Hepatic stellate cell (primary cell): ENCODE results near the gene FLYWCH2.
"Not testable (repeated sequence)": the region's sequence is repeated elsewhere in the genome, so short reads cannot be mapped to it uniquely, and the experiment has no call there.

ENCODE experiments used
- DNase-seq: peaks from one replicate; pipeline ENCODE4 v3.0.0; 2011; ENCODE audit warnings: low spot score

The FLYWCH2 gene

DNA sequence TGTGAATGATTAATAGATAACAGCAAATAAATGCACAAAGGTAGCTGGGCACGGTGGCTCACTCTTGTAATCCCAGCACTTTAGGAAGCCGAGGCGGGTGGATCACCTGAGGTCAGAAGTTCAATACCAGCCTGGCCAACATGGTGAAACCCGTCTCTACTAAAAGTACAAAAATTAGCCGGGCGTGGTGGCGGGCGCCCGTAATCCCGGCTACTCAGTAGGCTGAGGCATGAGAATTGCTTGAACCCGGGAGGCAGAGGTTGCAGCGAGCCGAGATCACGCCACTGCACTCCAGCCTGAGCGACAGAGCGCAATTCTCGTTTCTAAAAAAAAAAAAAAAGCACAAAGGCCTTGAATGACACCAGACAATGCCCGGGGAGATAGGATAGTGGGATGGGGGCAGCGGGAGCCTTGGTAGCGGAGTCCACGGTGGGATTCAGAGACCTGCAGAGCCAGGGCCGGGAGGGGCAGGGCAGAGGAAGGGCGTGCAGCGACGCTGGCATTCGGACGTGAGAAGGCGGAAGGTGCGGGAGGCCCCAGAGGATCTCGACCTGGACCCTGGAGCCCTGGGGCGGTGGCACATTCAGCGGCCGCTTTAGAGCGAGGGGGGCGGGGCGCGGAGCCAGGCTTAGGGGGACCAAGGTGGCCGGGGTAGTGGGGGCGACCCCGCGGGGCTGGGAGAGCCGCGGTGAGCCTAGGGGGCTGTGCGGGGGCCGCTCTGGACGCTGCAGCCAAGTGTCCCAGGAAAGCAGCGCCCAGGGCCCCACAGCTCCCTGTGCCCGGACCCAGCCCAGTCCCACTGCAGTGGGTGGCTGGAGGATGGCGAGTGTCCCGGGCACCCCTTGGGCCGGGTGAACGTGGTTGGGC lies 999 bp upstream of the FLYWCH2 start:
- no peak for DNase-seq

GRCh38 chr16:2883458-2883908 lies 468 bp downstream of the FLYWCH2 start:
- DNase-seq: peak; percentile 37

GRCh38 chr16:2884041-2884451 lies 1.0 kb downstream of the FLYWCH2 start:
- DNase-seq: no peak

DNA sequence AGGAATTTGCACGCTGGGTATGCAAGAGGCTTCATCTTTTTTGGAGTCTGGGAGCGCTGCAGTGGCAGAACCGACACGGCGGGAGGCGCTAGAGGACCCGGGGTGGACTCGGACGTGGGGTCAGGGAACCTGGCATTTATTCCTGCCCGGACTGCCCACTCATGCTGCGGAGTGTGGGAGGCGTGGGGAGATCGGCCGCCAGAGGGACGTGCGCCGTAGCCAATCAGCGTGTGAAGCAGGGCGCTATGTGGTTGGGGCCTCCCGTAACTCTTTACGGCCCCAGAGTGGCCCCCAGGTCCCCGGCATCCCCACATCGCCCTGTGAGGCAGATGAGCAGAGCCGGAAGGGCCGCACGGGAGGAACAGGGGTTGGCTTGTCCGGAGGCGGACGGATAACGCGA lies 11.2 kb downstream of the FLYWCH2 start:
- no peak for DNase-seq

GRCh38 chr16:2895813-2896212 lies 12.8 kb downstream of the FLYWCH2 start:
- DNase-seq: peak; percentile 35

- no peak for DNase-seq
Observed at GRCh38 chr16:2896480-2897010, 13.5 kb downstream of the FLYWCH2 start.

- DNase-seq: peak; percentile 63
Observed at GRCh38 chr16:2897110-2897509, 14.1 kb downstream of the FLYWCH2 start.

- DNase-seq: no peak
Observed at GRCh38 chr16:2898831-2899563, 16.0 kb downstream of the FLYWCH2 start.

- DNase-seq: no peak
Observed at GRCh38 chr16:2899564-2900072, 16.6 kb downstream of the FLYWCH2 start.

- no peak for DNase-seq
Observed at GRCh38 chr16:2900526-2901075, 17.6 kb downstream of the FLYWCH2 start.

DNA sequence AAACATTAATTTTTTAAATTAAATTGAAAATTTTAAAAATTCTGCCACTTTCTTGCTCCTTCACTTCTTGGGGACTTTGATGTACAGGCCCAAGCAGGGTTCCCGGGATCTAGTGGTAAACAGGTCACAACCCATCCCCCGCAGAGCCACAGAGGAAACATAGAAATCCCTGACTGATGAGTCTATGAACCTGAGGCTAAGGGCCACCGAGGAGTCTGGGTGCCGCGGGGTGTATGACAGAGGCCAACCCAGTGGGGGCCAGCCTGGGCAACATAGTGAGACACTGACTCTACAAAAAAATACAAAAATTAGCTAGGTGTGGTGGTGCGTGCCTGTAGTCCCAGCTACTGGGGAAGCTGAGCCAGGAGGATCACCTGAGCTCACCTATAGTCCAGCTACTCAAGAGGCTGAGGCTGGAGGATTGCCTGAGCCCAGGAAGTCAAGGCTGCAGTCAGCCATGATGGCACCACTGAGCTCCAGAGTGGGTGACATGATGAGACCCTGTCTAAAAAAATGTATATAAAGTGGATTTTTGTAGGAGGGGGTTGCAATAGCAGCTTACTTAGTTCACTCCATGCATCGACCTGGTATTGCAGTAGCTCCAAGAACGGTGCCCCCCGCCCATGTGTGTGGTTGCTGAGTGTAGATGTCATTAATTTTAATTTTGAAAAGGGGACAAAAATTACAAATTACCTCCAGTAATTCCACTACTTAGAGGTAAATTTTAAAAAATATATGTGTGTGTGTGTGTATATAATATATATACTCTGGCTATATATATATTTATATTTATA lies 19.5 kb downstream of the FLYWCH2 start:
- no peak for DNase-seq

DNA sequence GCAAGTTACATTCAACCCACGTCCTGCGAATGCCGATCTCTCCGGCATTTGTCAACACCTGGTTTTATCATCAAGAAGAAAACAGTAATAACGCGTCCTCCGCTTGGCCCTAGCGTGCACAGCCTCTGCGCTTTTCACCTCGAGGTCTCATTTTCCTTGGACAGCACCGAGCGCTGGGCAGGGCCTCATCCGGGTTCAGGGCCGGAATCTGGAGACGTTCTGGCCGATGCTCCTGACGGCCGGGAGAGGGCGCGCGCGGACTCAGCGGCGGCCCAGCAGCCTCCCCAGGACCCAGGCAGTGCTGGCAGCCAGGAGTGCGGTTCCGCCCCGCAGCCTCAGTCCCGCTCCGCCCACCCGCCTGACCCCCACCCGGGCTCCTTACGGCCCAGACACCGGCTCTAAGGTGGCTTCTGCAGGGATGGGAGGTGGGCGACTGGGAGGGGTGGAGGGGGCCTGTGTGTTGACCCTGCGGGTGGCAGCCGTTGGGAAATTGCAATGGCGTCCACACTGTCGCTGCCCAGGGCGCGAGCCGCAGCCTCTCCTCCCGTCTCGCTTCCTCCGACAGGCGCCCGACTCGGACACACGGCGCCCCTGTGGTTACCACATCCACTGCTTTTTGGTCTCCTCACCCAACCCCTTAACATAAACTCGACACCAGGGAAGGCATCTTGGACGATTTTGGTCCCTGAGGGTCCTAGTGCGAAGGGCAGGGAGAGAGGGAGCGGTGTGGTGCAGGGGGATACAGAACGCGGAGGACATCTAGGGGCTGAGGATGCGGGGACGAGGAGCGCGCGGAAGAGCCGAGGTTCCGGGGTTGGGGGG lies 21.3 kb downstream of the FLYWCH2 start:
- DNase-seq: peak; percentile 89

- no peak for DNase-seq
Observed at GRCh38 chr16:2904922-2905240, 21.9 kb downstream of the FLYWCH2 start.

- DNase-seq: peak; percentile 99
Observed at GRCh38 chr16:2905241-2905987, 22.4 kb downstream of the FLYWCH2 start.

- DNase-seq: peak; percentile 98
Observed at GRCh38 chr16:2905988-2906387, 23.0 kb downstream of the FLYWCH2 start.

GRCh38 chr16:2907084-2907753 lies 24.2 kb downstream of the FLYWCH2 start:
- DNase-seq: not testable (repeated sequence)

DNA sequence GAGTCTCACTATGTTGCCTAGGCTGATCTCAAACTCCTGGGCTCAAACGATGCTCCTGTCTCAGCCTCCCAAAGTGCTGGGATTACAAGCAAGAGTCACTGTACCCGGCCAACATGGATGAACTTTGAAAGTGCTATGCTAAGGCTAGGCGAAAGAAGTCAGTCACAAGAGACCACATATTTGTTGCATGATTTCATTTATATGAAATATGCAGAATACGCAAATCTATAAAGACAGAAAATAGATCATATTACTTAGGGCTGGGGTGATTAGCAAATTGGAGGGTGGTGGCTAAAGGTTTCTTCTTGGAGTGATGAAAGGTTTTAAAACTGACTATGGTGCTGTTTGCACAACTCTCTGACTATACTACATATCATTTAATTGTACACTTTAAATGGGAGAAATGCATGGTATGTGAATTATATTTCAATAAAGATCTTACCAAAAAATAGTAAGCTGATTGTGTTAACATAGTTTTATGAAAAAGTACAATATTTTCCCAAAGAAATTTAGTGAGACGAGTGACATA lies 27.5 kb downstream of the FLYWCH2 start:
- no peak for DNase-seq

DNA sequence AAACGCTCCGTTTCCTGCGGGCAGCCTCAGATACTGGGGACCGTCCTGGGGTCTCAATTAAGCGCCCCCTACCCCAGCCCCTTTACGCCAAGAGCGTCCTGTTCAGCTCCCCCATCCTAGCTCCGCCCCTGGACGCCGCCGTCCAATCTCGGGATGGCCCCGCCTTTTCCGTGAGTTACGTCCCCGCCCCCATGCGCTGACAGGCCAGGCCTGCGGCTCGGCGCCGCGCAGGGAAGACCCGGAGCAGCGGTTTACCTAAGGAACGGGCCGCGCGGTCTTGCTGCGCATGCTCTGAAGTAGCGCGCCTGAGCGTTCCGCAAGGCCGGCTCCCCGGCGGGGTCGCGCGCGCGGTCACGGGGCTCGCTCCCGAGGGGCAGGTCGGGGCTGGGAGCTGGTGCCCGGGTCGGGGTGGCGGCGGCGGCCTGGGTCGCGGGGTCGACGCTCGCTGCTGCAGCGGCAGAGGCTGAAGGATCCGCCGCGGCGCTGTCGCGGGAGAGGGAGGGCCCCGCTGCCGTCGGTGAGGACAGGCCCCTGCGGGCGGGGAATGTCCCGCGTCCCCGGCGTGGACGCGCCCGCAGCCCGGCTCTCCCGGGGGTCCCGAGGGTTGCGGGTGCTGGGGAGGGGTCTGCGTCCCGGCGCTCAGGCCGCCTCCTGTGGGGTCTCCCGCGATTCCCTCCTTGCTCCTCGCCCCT lies 28.8 kb downstream of the FLYWCH2 start, which contains the start of gene FLYWCH1:
Gene FLYWCH1 (plus strand): TSS at position 294 of the 692 bp plus-strand sequence. CDS start 17,755 bp downstream, outside the sequence.
- peak; percentile 96 for DNase-seq
